Hepatocyte (in vitro differentiated cells): ENCODE measurements around the gene GPRIN3.

Source experiments
- EZH2 ChIP-seq: fragments of 200-600 bp; sonication (generic); IDR thresholded peaks from 2 replicates; pipeline ENCODE4 v1.6.1; 2016; ENCODE audit warnings: antibody characterized with exemption, mild to moderate bottlenecking, borderline replicate concordance
- TF ChIP-seq, protein P1 (sequence below): fragments of 200-600 bp; sonication (generic); IDR thresholded peaks from 2 replicates; pipeline ENCODE4 v1.5.1; 2016; ENCODE audit warnings: antibody characterized with exemption, mild to moderate bottlenecking; ENCODE audit not compliant: poor library complexity

DNA sequence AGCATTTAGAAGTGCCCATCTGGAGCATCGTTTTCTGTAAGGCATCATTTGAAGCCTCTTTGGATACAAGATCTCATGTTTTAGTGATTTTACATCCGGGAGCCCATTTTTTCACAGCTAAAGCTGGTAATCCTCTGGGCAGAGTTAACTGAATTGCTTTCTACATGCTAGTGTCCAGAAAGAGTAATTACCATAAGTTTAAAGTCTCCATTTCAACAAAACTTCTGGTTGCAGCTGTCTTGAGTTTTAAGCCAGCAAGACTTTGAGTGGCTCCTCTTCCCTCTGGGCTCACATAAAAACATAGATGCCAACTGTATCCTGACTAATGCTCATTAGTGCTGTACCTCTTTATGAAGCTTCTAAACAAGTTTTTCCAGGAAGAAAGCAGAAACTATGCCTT lies 65.4 kb downstream of the GPRIN3 start:
- TF ChIP-seq, protein P1, sequence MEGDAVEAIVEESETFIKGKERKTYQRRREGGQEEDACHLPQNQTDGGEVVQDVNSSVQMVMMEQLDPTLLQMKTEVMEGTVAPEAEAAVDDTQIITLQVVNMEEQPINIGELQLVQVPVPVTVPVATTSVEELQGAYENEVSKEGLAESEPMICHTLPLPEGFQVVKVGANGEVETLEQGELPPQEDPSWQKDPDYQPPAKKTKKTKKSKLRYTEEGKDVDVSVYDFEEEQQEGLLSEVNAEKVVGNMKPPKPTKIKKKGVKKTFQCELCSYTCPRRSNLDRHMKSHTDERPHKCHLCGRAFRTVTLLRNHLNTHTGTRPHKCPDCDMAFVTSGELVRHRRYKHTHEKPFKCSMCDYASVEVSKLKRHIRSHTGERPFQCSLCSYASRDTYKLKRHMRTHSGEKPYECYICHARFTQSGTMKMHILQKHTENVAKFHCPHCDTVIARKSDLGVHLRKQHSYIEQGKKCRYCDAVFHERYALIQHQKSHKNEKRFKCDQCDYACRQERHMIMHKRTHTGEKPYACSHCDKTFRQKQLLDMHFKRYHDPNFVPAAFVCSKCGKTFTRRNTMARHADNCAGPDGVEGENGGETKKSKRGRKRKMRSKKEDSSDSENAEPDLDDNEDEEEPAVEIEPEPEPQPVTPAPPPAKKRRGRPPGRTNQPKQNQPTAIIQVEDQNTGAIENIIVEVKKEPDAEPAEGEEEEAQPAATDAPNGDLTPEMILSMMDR: no peak
- no peak for TF ChIP-seq EZH2
